Liver (tissue), 2 donors: ENCODE results near the gene RYR1.

ENCODE experiments used
- EGR1 ChIP-seq, 2 donors: IDR thresholded peaks; 2 replicates each; pipeline ENCODE4 v1.6.1; 2016 to 2018; ENCODE audit warnings: antibody characterized with exemption in 2 of 2, low read depth in 2 of 2
- RAD21 ChIP-seq, 2 donors: IDR thresholded peaks; 2 replicates each; pipeline ENCODE4 v1.6.1; 2016; ENCODE audit warnings: antibody characterized with exemption in 2 of 2, mild to moderate bottlenecking in 2 of 2
- donor health status: healthy.

GRCh38 chr19:38561053-38561606, 127.6 kb downstream of the RYR1 start:
- TF ChIP-seq EGR1 (IDR thresholded peaks at IDR 0.05; ENCODE audit: low read depth in 2 of 2) (no peak), RAD21 (IDR thresholded peaks at IDR 0.05) (no peak)
